Thyroid gland (tissue), 4 donors: Measurements from ENCODE around the gene DGKH. TPM values are rescaled to one million over a fixed set of nuclear protein-coding genes. Genes with fewer than 3 reads are reported as not detected.
"Not testable (repeated sequence)": the region's sequence is repeated elsewhere in the genome, so short reads cannot be mapped to it uniquely, and the experiment has no call there.

Experiments used
- DNase-seq, 2 donors: peaks; one replicate each; pipeline ENCODE4 v3.0.0-alpha.2; 2019
- H3K27ac ChIP-seq, 3 donors: fragments of 200-600 bp; sonication (generic); 1 replicate in 2 of 3; 2 replicates in 1 of 3; pipeline ENCODE4 v1.5.1; 2016 to 2019; ENCODE audit warnings: mild to moderate bottlenecking in 1 of 3, moderate library complexity in 1 of 3
- H3K27me3 ChIP-seq: fragments of 200-600 bp; sonication (generic); one replicate; pipeline ENCODE4 v1.5.1; 2019
- H3K36me3 ChIP-seq, 2 donors: fragments of 200-600 bp; sonication (generic); one replicate each; pipeline ENCODE4 v1.5.1; 2016 to 2019
- H3K4me1 ChIP-seq, 2 donors: fragments of 200-600 bp; sonication (generic); one replicate each; pipeline ENCODE4 v1.5.1; 2017 to 2019
- H3K4me3 ChIP-seq, 3 donors: fragments of 200-600 bp; sonication (generic); replicated peaks in 1 of 3; 1 replicate in 2 of 3; 2 replicates in 1 of 3; pipeline ENCODE4 v1.5.1; 2016; ENCODE audit warnings: mild to moderate bottlenecking in 1 of 3
- H3K9me3 ChIP-seq: fragments of 200-600 bp; sonication (generic); one replicate; pipeline ENCODE4 v1.5.1; 2017
- CTCF ChIP-seq, 6 experiments: fragments of 200-600 bp in 3 of 6; fragments of 450-650 bp in 3 of 6; sonication (generic) in 3 of 6; IDR thresholded peaks; one replicate each; pipeline ENCODE4 v1.5.1; 2016 to 2019; ENCODE audit warnings: antibody characterized with exemption in 6 of 6, mild to moderate bottlenecking in 2 of 6, inconsistent platforms in 1 of 6, moderate library complexity in 1 of 6
- POLR2A ChIP-seq, 2 donors: fragments of 450-650 bp; IDR thresholded peaks; one replicate each; pipeline ENCODE4 v1.6.1; 2017; ENCODE audit warnings: antibody characterized with exemption in 2 of 2, mild to moderate bottlenecking in 2 of 2, moderate library complexity in 1 of 2
- WGBS, 2 donors: methylation state at CpG; one replicate each; pipeline ENCODE4 v1.1.5; 2017; 5-methylcytosine and 5-hydroxymethylcytosine counted together
- intact Hi-C: fragments of 100-400 bp; cut with DNase I; formaldehyde crosslinking; loops from one replicate; pipeline ENCODE4 v1.15.1; 2023
- total RNA-seq, 4 donors: library from RNA; depleted of rRNA; stranded (reverse); fragments of >200 nt; gene quantifications; one replicate each; pipeline ENCODE4 v1.2.3, GENCODE V29; 2016

The DGKH gene
- total RNA-seq, 4 donors from 2014 or later, result 7.9 to 15.9 (median 12.4) TPM

GRCh38 chr13:42068886-42069285 is 20.4 kb downstream of the DGKH start:
- TF ChIP-seq CTCF (IDR thresholded peaks at IDR 0.05) (no peak), POLR2A (IDR thresholded peaks at IDR 0.05) (no peak)
- no peak for DNase-seq
- WGBS, 2 donors, result 89 to 94% methylated on average over 3 of the region's 3 CpGs
- Histone ChIP-seq H3K27ac (no peak overlapping the region), H3K9me3 (no peaks in the 10 kb centered on the region), H3K4me3 (no peak overlapping the region), H3K27me3 (no peaks in the 10 kb centered on the region), H3K36me3 (no peaks in the 10 kb centered on the region), H3K4me1 (no peaks in the 10 kb centered on the region)
- intact Hi-C loops, result no loop called here

- H3K4me1 ChIP-seq, H3K36me3 ChIP-seq, DNase-seq, H3K9me3 ChIP-seq, H3K27me3 ChIP-seq, intact Hi-C loops, H3K27ac ChIP-seq, H3K4me3 ChIP-seq: not testable (repeated sequence)
- WGBS, 2 donors, result 50 to 71% methylated on average over 2 of the region's 2 CpGs
Measured at GRCh38 chr13:42070599-42070998, 22.2 kb downstream of the DGKH start.

- H3K4me1 ChIP-seq, H3K36me3 ChIP-seq, H3K27ac ChIP-seq, H3K27me3 ChIP-seq, H3K9me3 ChIP-seq, intact Hi-C loops, DNase-seq, H3K4me3 ChIP-seq: not testable (repeated sequence)
- WGBS, 2 donors, result 81 to 83% methylated on average over 4 of the region's 4 CpGs
Measured at GRCh38 chr13:42071179-42071578, 22.7 kb downstream of the DGKH start.

GRCh38 chr13:42071672-42072419 is 23.4 kb downstream of the DGKH start:
- 83 to 92% methylated on average over 12 of the region's 12 CpGs for WGBS, 2 donors
- Histone ChIP-seq H3K36me3 (no peaks in the 10 kb centered on the region), H3K4me3 (no peak overlapping the region), H3K27ac (no peak overlapping the region), H3K4me1 (no peaks in the 10 kb centered on the region), H3K9me3 (no peaks in the 10 kb centered on the region), H3K27me3 (no peaks in the 10 kb centered on the region)
- intact Hi-C loops, result no loop called here
- TF ChIP-seq POLR2A (IDR thresholded peaks at IDR 0.05) (no peak), CTCF (IDR thresholded peaks at IDR 0.05) (no peak)
- DNase-seq, result no peak

- intact Hi-C loops, result no loop called here
- Histone ChIP-seq H3K4me1 (no peaks in the 10 kb centered on the region), H3K27me3 (no peaks in the 10 kb centered on the region), H3K36me3 (no peaks in the 10 kb centered on the region), H3K9me3 (no peaks in the 10 kb centered on the region), H3K27ac (no peak overlapping the region), H3K4me3 (no peak overlapping the region)
- 79 to 86% methylated on average over 3 of the region's 3 CpGs for WGBS, 2 donors
- TF ChIP-seq CTCF (IDR thresholded peaks at IDR 0.05), result no peak
- TF ChIP-seq POLR2A (IDR thresholded peaks at IDR 0.05), result no peak
- no peak for DNase-seq
Measured at GRCh38 chr13:42073683-42074082, 25.2 kb downstream of the DGKH start.

GRCh38 chr13:42075517-42075916 is 27.1 kb downstream of the DGKH start:
- intact Hi-C loops, result no loop called here
- no peak overlapping the region for H3K27ac ChIP-seq
- H3K9me3 ChIP-seq, result no peaks in the 10 kb centered on the region
- H3K4me3 ChIP-seq, result no peak overlapping the region
- H3K36me3 ChIP-seq, result no peaks in the 10 kb centered on the region
- no peak for DNase-seq
- H3K27me3 ChIP-seq, result no peaks in the 10 kb centered on the region
- H3K4me1 ChIP-seq, result no peaks in the 10 kb centered on the region
- TF ChIP-seq POLR2A (IDR thresholded peaks at IDR 0.05) (no peak), CTCF (IDR thresholded peaks at IDR 0.05) (no peak)
